H1 (cell line): ENCODE data around the gene GH1. TPM values are rescaled to one million over a fixed set of nuclear protein-coding genes. Genes with fewer than 3 reads are reported as not detected.
"Not testable (repeated sequence)": the region's sequence is repeated elsewhere in the genome, so short reads cannot be mapped to it uniquely, and the experiment has no call there.

Source experiments
- CTCF ChIA-PET: fragments of 300-600 bp; sonication (Branson Sonifier 250); formaldehyde crosslinking; loops from one replicate; lab custom pipeline; 2021; ENCODE audit not compliant: partially characterized antibody; lab: Charles Lee
- POLR2A ChIA-PET: fragments of 300-600 bp; sonication (Branson Sonifier 250); formaldehyde crosslinking; loops from one replicate; lab custom pipeline; 2021; ENCODE audit warnings: inconsistent platforms; ENCODE audit not compliant: partially characterized antibody; lab: Charles Lee
- DNase-seq, 2 experiments: peaks; one replicate each; pipeline versions ENCODE4 v3.0.0 to v3.0.0-alpha.2; 2010 to 2022; ENCODE audit warnings: low spot score in 2 of 2, low read depth in 1 of 2, mixed read lengths in 1 of 2
- FAIRE-seq: peaks from 2 replicates; lab custom pipeline; 2011; peaks lifted over from hg19 to GRCh38; lab: Jason Lieb, UNC
- H2AFZ ChIP-seq: 2 replicates; pipeline ENCODE4 v1.8.1; 2012; ENCODE audit warnings: low read length, inconsistent platforms
- H2AK5ac ChIP-seq: 2 replicates; pipeline ENCODE4 v1.6.1; 2013; ENCODE audit warnings: low read depth, low read length
- H2BK120ac ChIP-seq: replicated peaks from 2 replicates; pipeline ENCODE3; 2013; ENCODE audit warnings: low read depth, low read length, inconsistent platforms
- H2BK12ac ChIP-seq: 2 replicates; pipeline ENCODE4 v1.6.1; 2013; ENCODE audit warnings: low read depth, low read length
- H2BK15ac ChIP-seq: 2 replicates; pipeline ENCODE4 v1.6.1; 2013; ENCODE audit warnings: low read length
- H2BK20ac ChIP-seq: 2 replicates; pipeline ENCODE4 v1.6.1; 2013; ENCODE audit warnings: low read length
- H2BK5ac ChIP-seq: 2 replicates; pipeline ENCODE4 v1.6.1; 2013; ENCODE audit warnings: low read depth, low read length
- H3K14ac ChIP-seq: 2 replicates; pipeline ENCODE4 v1.6.1; 2013; ENCODE audit warnings: inconsistent platforms; ENCODE audit not compliant: insufficient read length
- H3K18ac ChIP-seq: 2 replicates; pipeline ENCODE4 v1.6.1; 2013; ENCODE audit warnings: low read length; ENCODE audit errors: extremely low read depth
- H3K23ac ChIP-seq: 2 replicates; pipeline ENCODE4 v1.6.1; 2013; ENCODE audit warnings: inconsistent platforms; ENCODE audit not compliant: insufficient read length
- H3K23me2 ChIP-seq: 2 replicates; pipeline ENCODE4 v1.6.1; 2013; ENCODE audit warnings: low read depth, low read length
- H3K27ac ChIP-seq: 2 replicates; pipeline ENCODE4 v1.6.1; 2011; ENCODE audit warnings: low read depth, low read length, inconsistent platforms
- H3K27me3 ChIP-seq, 4 experiments: replicated peaks in 1 of 4; 1 replicate in 1 of 4; 2 replicates in 3 of 4; pipeline versions ENCODE4 v1.6.1 to v1.8.1; 2011 to 2013; ENCODE audit warnings: low read length in 3 of 4, mild to moderate bottlenecking in 3 of 4, inconsistent platforms in 2 of 4, mixed read lengths in 2 of 4, moderate library complexity in 1 of 4; ENCODE audit not compliant: control insufficient read depth in 3 of 4, insufficient read depth in 3 of 4; ENCODE audit errors: extremely low read depth in 1 of 4
- H3K36me3 ChIP-seq, 4 experiments: 2 replicates each; pipeline versions ENCODE4 v1.6.1 to v1.8.1; 2011 to 2013; ENCODE audit warnings: mild to moderate bottlenecking in 4 of 4, low read length in 3 of 4, moderate library complexity in 2 of 4, control low read depth in 1 of 4, inconsistent platforms in 1 of 4; ENCODE audit not compliant: insufficient read depth in 4 of 4, control insufficient read depth in 2 of 4
- H3K4ac ChIP-seq: replicated peaks from 2 replicates; pipeline ENCODE3; 2013; ENCODE audit warnings: low read length, low read depth, mixed read lengths, inconsistent platforms; ENCODE audit not compliant: insufficient read length
- H3K4me1 ChIP-seq, 4 experiments: replicated peaks in 1 of 4; 1 replicate in 1 of 4; 2 replicates in 3 of 4; pipeline versions ENCODE4 v1.6.1 to v1.8.1; 2011 to 2013; ENCODE audit warnings: low read length in 3 of 4, inconsistent platforms in 2 of 4, mixed read lengths in 1 of 4; ENCODE audit not compliant: insufficient read depth in 4 of 4, control insufficient read depth in 3 of 4
- H3K4me2 ChIP-seq, 2 experiments: 2 replicates each; pipeline versions ENCODE4 v1.6.1 to v1.8.1; 2011 to 2013; ENCODE audit warnings: low read depth in 2 of 2, low read length in 2 of 2, control low read depth in 1 of 2, inconsistent platforms in 1 of 2, mild to moderate bottlenecking in 1 of 2; ENCODE audit not compliant: insufficient read depth in 1 of 2
- H3K4me3 ChIP-seq, 4 experiments: fragments of 200-600, 300-600 bp in 1 of 4; sonication (generic), shearing (Covaris generic), sonication (Bioruptor Twin) in 1 of 4; 2 replicates each; pipeline versions ENCODE4 v1.5.1 to v1.8.1; 2011 to 2016; ENCODE audit warnings: low read length in 4 of 4, low read depth in 3 of 4, control low read depth in 2 of 4, inconsistent platforms in 2 of 4, mild to moderate bottlenecking in 2 of 4, mixed read lengths in 1 of 4, moderate library complexity in 1 of 4; ENCODE audit not compliant: insufficient read depth in 2 of 4; ENCODE audit errors: extremely low read depth in 1 of 4
- H3K56ac ChIP-seq: replicated peaks from 2 replicates; pipeline ENCODE3; 2013; ENCODE audit warnings: low read depth, mild to moderate bottlenecking, mixed read lengths, low read length, inconsistent platforms; ENCODE audit not compliant: insufficient read length
- H3K79me1 ChIP-seq: 2 replicates; pipeline ENCODE4 v1.6.1; 2013; ENCODE audit warnings: low read depth, low read length, control low read depth
- H3K79me2 ChIP-seq, 2 experiments: 2 replicates each; pipeline versions ENCODE4 v1.6.1 to v1.8.1; 2012 to 2013; ENCODE audit warnings: low read length in 2 of 2, mild to moderate bottlenecking in 2 of 2, inconsistent platforms in 1 of 2; ENCODE audit not compliant: insufficient read depth in 2 of 2, control insufficient read depth in 1 of 2
- H3K9ac ChIP-seq, 4 experiments: replicated peaks in 1 of 4; 1 replicate in 1 of 4; 2 replicates in 3 of 4; pipeline versions ENCODE4 v1.6.1 to v1.8.1; 2011 to 2013; ENCODE audit warnings: low read depth in 3 of 4, low read length in 3 of 4, control low read depth in 2 of 4, mild to moderate bottlenecking in 2 of 4, moderate library complexity in 2 of 4, inconsistent platforms in 1 of 4; ENCODE audit errors: extremely low read depth in 1 of 4
- H3K9me3 ChIP-seq, 2 experiments: 2 replicates each; pipeline versions ENCODE4 v1.6.1 to v1.8.1; 2012 to 2013; ENCODE audit warnings: mild to moderate bottlenecking in 2 of 2, moderate library complexity in 2 of 2, control low read depth in 1 of 2, inconsistent platforms in 1 of 2, low read depth in 1 of 2, low read length in 1 of 2, mixed read lengths in 1 of 2; ENCODE audit not compliant: insufficient read depth in 2 of 2
- H4K20me1 ChIP-seq, 2 experiments: replicated peaks in 1 of 2; 2 replicates each; pipeline versions ENCODE3 to v1.8.1; 2011 to 2013; ENCODE audit warnings: inconsistent platforms in 2 of 2, low read length in 2 of 2, mild to moderate bottlenecking in 1 of 2; ENCODE audit not compliant: insufficient read depth in 2 of 2, control insufficient read depth in 1 of 2
- H4K5ac ChIP-seq: 2 replicates; pipeline ENCODE4 v1.6.1; 2013; ENCODE audit warnings: low read length, low read depth, mixed read lengths, inconsistent platforms; ENCODE audit not compliant: insufficient read length
- H4K8ac ChIP-seq: 2 replicates; pipeline ENCODE4 v1.8.0; 2013; ENCODE audit warnings: mild to moderate bottlenecking, moderate library complexity, low read length, inconsistent platforms; ENCODE audit not compliant: insufficient read depth; ENCODE audit errors: extremely low read depth
- H4K91ac ChIP-seq: replicated peaks from 2 replicates; pipeline ENCODE3; 2013; ENCODE audit warnings: low read length, mixed read lengths, inconsistent platforms; ENCODE audit not compliant: insufficient read length
- WGBS, 2 experiments: shearing (Covaris generic) in 1 of 2; methylation state at CpG; one replicate each; pipeline versions ENCODE4 v1.1.6 to v1.1.7; 2013 to 2015; ENCODE audit warnings: low lambda C conversion rate in 2 of 2, mixed read lengths in 2 of 2, inconsistent platforms in 1 of 2, low coverage in 1 of 2, missing lambda C conversion rate in 1 of 2; ENCODE audit not compliant: insufficient replicate concordance in 2 of 2, insufficient coverage in 1 of 2, insufficient read length in 1 of 2; ENCODE audit errors: extremely low coverage in 1 of 2, missing lambda C conversion rate in 1 of 2; 5-methylcytosine and 5-hydroxymethylcytosine counted together
- polyA plus RNA-seq, 7 experiments: library from polyadenylated mRNA; depleted of rRNA in 3 of 7; stranded (reverse) in 5 of 7; unstranded in 2 of 7; fragments of >200 nt in 5 of 7; fragments of 200-250 nt in 2 of 7; gene quantifications; 1 replicate in 5 of 7; 2 replicates in 1 of 7; 4 replicates in 1 of 7; pipeline versions ENCODE4 v1.2.1 to v1.2.3, GENCODE V29; 2011 to 2013; ENCODE audit warnings: missing spikeins in 2 of 7, mixed read lengths in 2 of 7
- total RNA-seq: library from RNA; stranded (reverse); fragmentation: NEBNext Ultra II Directional; extraction: Animal tissue kit (Norgen Biotek cat#: 25700); gene quantifications from 2 replicates; pipeline ENCODE4 v1.2.1, GENCODE V29; 2021

Gene GH1
- total and polyA plus RNA-seq, 2 of the 8 experiments (the other 6 are each of a cell fraction or from before 2014, with no cell fraction given) = 0.41 TPM; not detected in 1

GRCh38 chr17:63904796-63905195 lies 13.8 kb downstream of the GH1 start:
- not testable (repeated sequence) for H2BK120ac ChIP-seq, H3K79me1 ChIP-seq, H3K4me1 ChIP-seq, FAIRE-seq, H3K18ac ChIP-seq, H2BK15ac ChIP-seq, H2AFZ ChIP-seq, H3K79me2 ChIP-seq, H2AK5ac ChIP-seq, H3K4me2 ChIP-seq, H2BK5ac ChIP-seq, DNase-seq, H4K8ac ChIP-seq, H3K56ac ChIP-seq, H4K20me1 ChIP-seq, H4K5ac ChIP-seq, H2BK20ac ChIP-seq, H4K91ac ChIP-seq, H3K4ac ChIP-seq, H3K9me3 ChIP-seq, H3K27me3 ChIP-seq, H3K27ac ChIP-seq, H2BK12ac ChIP-seq, H3K23ac ChIP-seq, H3K9ac ChIP-seq, H3K4me3 ChIP-seq, H3K36me3 ChIP-seq, H3K23me2 ChIP-seq, H3K14ac ChIP-seq
- ChIA-PET CTCF (interaction anchor here (0.7 to 9.9 kb wide), 20 partner anchors 10 to 226 kb away, joined by 3 to 87 read pairs (median 4); partner anchors contain the start of genes GH1, GH2 and ICAM2), POLR2A (interaction anchor here (1.3 kb wide), 1 partner anchor 25 kb away, joined by 4 read pairs; no protein-coding TSS in a partner anchor)
- WGBS, 2 experiments = 88% methylated on average over 8 of the region's 8 CpGs; no CpG with 5 or more reads in 1 of the 2 experiments

GRCh38 chr17:63903787-63904201 lies 14.8 kb downstream of the GH1 start:
- not testable (repeated sequence) for H3K14ac ChIP-seq, DNase-seq, H3K36me3 ChIP-seq, H4K91ac ChIP-seq, H3K23ac ChIP-seq, H3K4me1 ChIP-seq, H3K79me2 ChIP-seq, H2BK20ac ChIP-seq, H3K27ac ChIP-seq, H2BK15ac ChIP-seq, H2BK120ac ChIP-seq, H2AFZ ChIP-seq, H3K4ac ChIP-seq, H3K4me2 ChIP-seq, FAIRE-seq, H4K5ac ChIP-seq, H4K20me1 ChIP-seq, H3K4me3 ChIP-seq, H3K23me2 ChIP-seq, H3K9ac ChIP-seq, H3K27me3 ChIP-seq, H3K79me1 ChIP-seq, H3K9me3 ChIP-seq, H3K56ac ChIP-seq, H2BK12ac ChIP-seq, H2BK5ac ChIP-seq, H2AK5ac ChIP-seq, H3K18ac ChIP-seq, H4K8ac ChIP-seq
- 77% methylated on average over 4 of the region's 5 CpGs; no CpG with 5 or more reads in 1 of the 2 experiments for WGBS, 2 experiments
- ChIA-PET POLR2A (interaction anchor here (0.8 to 2.5 kb wide), 3 partner anchors 26 to 243 kb away, joined by 3 to 7 read pairs (median 4); no protein-coding TSS in a partner anchor), CTCF (interaction anchor here (0.7 to 9.9 kb wide), 21 partner anchors 13 to 229 kb away, joined by 3 to 87 read pairs (median 4); partner anchors contain the start of genes GH1, GH2 and ICAM2)
